GM23338 (cell line): Measurements from ENCODE around the gene KRIT1. TPM values are rescaled to one million over a fixed set of nuclear protein-coding genes. Genes with fewer than 3 reads are reported as not detected.
"Not testable (repeated sequence)": the region's sequence is repeated elsewhere in the genome, so short reads cannot be mapped to it uniquely, and the experiment has no call there.

Experiments
- ATAC-seq: fragments of 200-7000 bp; cut with Tn5 transposase; 3 replicates; pipeline ENCODE4 v1.9.1; 2020
- DNase-seq: peaks from one replicate; pipeline ENCODE4 v3.0.0-alpha.2; 2015; ENCODE audit warnings: low spot score
- H2AFZ ChIP-seq: fragments of 200-600 bp; sonication (generic); 2 replicates; pipeline ENCODE4 v1.8.0; 2016; ENCODE audit warnings: antibody characterized with exemption, mild to moderate bottlenecking, moderate library complexity
- H3F3A ChIP-seq: fragments of 200-600 bp; sonication (generic); replicated peaks from 2 replicates; pipeline ENCODE4 v1.8.0; 2017; ENCODE audit warnings: antibody characterized with exemption, mixed run types, low read depth
- H3K27ac ChIP-seq: fragments of 200-600 bp; sonication (generic); 2 replicates; pipeline ENCODE4 v1.6.1; 2016; ENCODE audit warnings: low read depth
- H3K27me3 ChIP-seq: fragments of 200-600 bp; sonication (generic); 2 replicates; pipeline ENCODE4 v1.8.0; 2016; ENCODE audit warnings: mild to moderate bottlenecking, mixed run types, moderate library complexity; ENCODE audit not compliant: insufficient read depth
- H3K36me3 ChIP-seq: fragments of 200-600 bp; sonication (generic); 2 replicates; pipeline ENCODE4 v1.8.0; 2016; ENCODE audit warnings: mild to moderate bottlenecking; ENCODE audit not compliant: insufficient read depth
- H3K4me1 ChIP-seq: fragments of 200-600 bp; sonication (generic); 2 replicates; pipeline ENCODE4 v1.8.0; 2016; ENCODE audit warnings: mild to moderate bottlenecking, moderate library complexity; ENCODE audit not compliant: insufficient read depth
- H3K4me2 ChIP-seq: fragments of 200-600 bp; sonication (generic); 2 replicates; pipeline ENCODE4 v1.7.1; 2017; ENCODE audit warnings: mixed run types
- H3K4me3 ChIP-seq: fragments of 200-600 bp; sonication (generic); 2 replicates; pipeline ENCODE4 v1.6.1; 2016; ENCODE audit warnings: mixed run types
- H3K79me2 ChIP-seq: fragments of 200-600 bp; sonication (generic); replicated peaks from 2 replicates; pipeline ENCODE4 v1.8.0; 2017; ENCODE audit warnings: mild to moderate bottlenecking; ENCODE audit not compliant: insufficient read depth
- H3K9me2 ChIP-seq: fragments of 200-600 bp; sonication (generic); 2 replicates; pipeline ENCODE4 v1.8.0; 2017; ENCODE audit not compliant: insufficient read depth
- H4K20me1 ChIP-seq: fragments of 200-600 bp; sonication (generic); replicated peaks from 2 replicates; pipeline ENCODE4 v1.8.0; 2017; ENCODE audit warnings: mild to moderate bottlenecking; ENCODE audit not compliant: insufficient read depth
- H3K27ac Mint-ChIP-seq: 2 replicates; pipeline ENCODE4 v1.8.0; 2020; ENCODE audit warnings: inconsistent platforms, mild to moderate bottlenecking, moderate library complexity, mixed read lengths
- H3K27me3 Mint-ChIP-seq: 3 replicates; pipeline ENCODE4 v1.8.0; 2022; ENCODE audit warnings: low read depth, mild to moderate bottlenecking, moderate library complexity, mixed read lengths, inconsistent platforms; ENCODE audit not compliant: insufficient read depth, poor library complexity
- H3K36me3 Mint-ChIP-seq: 3 replicates; pipeline ENCODE4 v1.8.0; 2021; ENCODE audit warnings: low read depth, mild to moderate bottlenecking, inconsistent platforms, moderate library complexity, mixed read lengths
- H3K4me1 Mint-ChIP-seq: 3 replicates; pipeline ENCODE4 v1.8.0; 2020; ENCODE audit warnings: mild to moderate bottlenecking, inconsistent platforms, mixed read lengths
- H3K4me3 Mint-ChIP-seq: 3 replicates; pipeline ENCODE4 v1.8.0; 2021; ENCODE audit warnings: moderate library complexity, mild to moderate bottlenecking, inconsistent platforms, mixed read lengths
- H3K9me3 Mint-ChIP-seq: 3 replicates; pipeline ENCODE4 v1.8.0; 2020; ENCODE audit warnings: moderate library complexity, mild to moderate bottlenecking, inconsistent platforms, mixed read lengths
- CREB1 ChIP-seq: fragments of 250-450 bp; sonication (Bioruptor Pico); IDR thresholded peaks from 2 replicates; pipeline ENCODE4 v1.5.0; 2020; ENCODE audit warnings: low read depth, mild to moderate bottlenecking, moderate library complexity
- JUNB ChIP-seq: IDR thresholded peaks from one replicate; pipeline ENCODE4 v1.6.1; 2016; ENCODE audit warnings: antibody characterized with exemption; ENCODE audit not compliant: unreplicated experiment
- NANOG ChIP-seq: IDR thresholded peaks from 2 replicates; pipeline ENCODE4 v1.6.1; 2016; ENCODE audit warnings: antibody characterized with exemption, borderline replicate concordance
- ZNF114 ChIP-seq: fragments of 250-450 bp; sonication (Bioruptor Pico); IDR thresholded peaks from 2 replicates; pipeline ENCODE4 v1.5.0; 2020; ENCODE audit warnings: mild to moderate bottlenecking, moderate library complexity
- polyA plus RNA-seq: library from polyadenylated mRNA; unstranded; fragments of >200 nt; fragmentation: Nextera tagmentation; extraction: Ambion mirVana; gene quantifications from 2 replicates; pipeline ENCODE4 v1.2.1, GENCODE V29; 2016
- total RNA-seq: library from RNA; depleted of rRNA; stranded (reverse); fragments of >200 nt; shearing (Covaris generic); gene quantifications from 2 replicates; pipeline ENCODE4 v1.2.3, GENCODE V29; 2014
- TF ChIP-seq, protein P1 (sequence below): IDR thresholded peaks from 2 replicates; pipeline ENCODE4 v1.6.1; 2016; ENCODE audit warnings: antibody characterized with exemption

The KRIT1 gene
- total and polyA plus RNA-seq, 2 experiments from 2014 or later, result 51.2 to 54.3 TPM

DNA sequence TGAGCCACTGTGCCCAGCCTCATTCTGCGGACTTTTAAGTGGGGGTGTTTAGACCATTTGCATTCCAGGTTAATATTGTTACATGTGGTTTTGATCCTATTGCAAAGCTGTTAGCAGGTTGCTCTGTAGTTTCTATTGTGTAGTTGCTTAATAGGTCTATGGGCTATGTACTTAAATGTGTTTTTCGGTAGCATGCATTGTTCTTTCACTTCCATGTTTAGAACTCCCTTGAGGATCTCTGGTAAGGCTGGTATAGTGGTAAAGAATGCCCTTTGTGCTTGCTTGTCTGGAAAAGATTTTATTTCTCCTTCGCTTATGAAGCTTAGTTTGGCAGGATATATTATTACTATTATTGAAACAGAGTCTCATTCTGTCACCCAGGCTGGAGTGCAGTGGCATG lies 53.4 kb downstream of the KRIT1 start:
- H3K4me2 ChIP-seq, result no peak overlapping the region
- no peaks in the 10 kb centered on the region for H3K4me1 Mint-ChIP-seq
- H3K4me3 ChIP-seq, result no peak overlapping the region
- H2AFZ ChIP-seq, result no peak overlapping the region
- H3K27me3 ChIP-seq, result no peaks in the 10 kb centered on the region
- peaks cover 6% of the 10 kb centered on the region; the same call in 1 of the 2 replicates for H3K36me3 ChIP-seq
- no peak overlapping the region for H3K4me3 Mint-ChIP-seq
- TF ChIP-seq NANOG (no peak), ZNF114 (no peak), JUNB (no peak), CREB1 (CRISPR knock-in tag) (no peak)
- TF ChIP-seq, protein P1, sequence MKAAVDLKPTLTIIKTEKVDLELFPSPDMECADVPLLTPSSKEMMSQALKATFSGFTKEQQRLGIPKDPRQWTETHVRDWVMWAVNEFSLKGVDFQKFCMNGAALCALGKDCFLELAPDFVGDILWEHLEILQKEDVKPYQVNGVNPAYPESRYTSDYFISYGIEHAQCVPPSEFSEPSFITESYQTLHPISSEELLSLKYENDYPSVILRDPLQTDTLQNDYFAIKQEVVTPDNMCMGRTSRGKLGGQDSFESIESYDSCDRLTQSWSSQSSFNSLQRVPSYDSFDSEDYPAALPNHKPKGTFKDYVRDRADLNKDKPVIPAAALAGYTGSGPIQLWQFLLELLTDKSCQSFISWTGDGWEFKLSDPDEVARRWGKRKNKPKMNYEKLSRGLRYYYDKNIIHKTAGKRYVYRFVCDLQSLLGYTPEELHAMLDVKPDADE, result no peak
- no peak overlapping the region for H3K27ac Mint-ChIP-seq
- ATAC-seq (no peak), DNase-seq (no peak)
- H3K36me3 Mint-ChIP-seq, result peaks cover 73% of the 10 kb centered on the region
- no peak overlapping the region for H3K27ac ChIP-seq
- no peaks in the 10 kb centered on the region for H3K4me1 ChIP-seq
- peaks cover 67% of the 10 kb centered on the region for H3K9me3 Mint-ChIP-seq
- peaks cover 18% of the 10 kb centered on the region for H3K27me3 Mint-ChIP-seq
- 0 out of 2 replicates have a peak, but pooled peaks cover 4% of the 10 kb centered on the region for H3K9me2 ChIP-seq
- H4K20me1 ChIP-seq, result no peaks in the 10 kb centered on the region
- H3F3A ChIP-seq, result no peaks in the 10 kb centered on the region
- no peaks in the 10 kb centered on the region for H3K79me2 ChIP-seq

- not testable (repeated sequence) for H2AFZ ChIP-seq, H3K4me1 ChIP-seq, H3K4me3 ChIP-seq, H4K20me1 ChIP-seq, H3K4me1 Mint-ChIP-seq, H3K4me3 Mint-ChIP-seq, H3K79me2 ChIP-seq, H3K27ac Mint-ChIP-seq, H3K27me3 ChIP-seq, H3K36me3 ChIP-seq, DNase-seq, H3F3A ChIP-seq, H3K9me2 ChIP-seq, H3K4me2 ChIP-seq, H3K27ac ChIP-seq, ATAC-seq
- Mint-ChIP-seq H3K27me3 (peaks cover 18% of the 10 kb centered on the region), H3K9me3 (peaks cover 76% of the 10 kb centered on the region), H3K36me3 (peaks cover 56% of the 10 kb centered on the region)
Measured at GRCh38 chr7:92189246-92189645, 56.5 kb downstream of the KRIT1 start.

DNA sequence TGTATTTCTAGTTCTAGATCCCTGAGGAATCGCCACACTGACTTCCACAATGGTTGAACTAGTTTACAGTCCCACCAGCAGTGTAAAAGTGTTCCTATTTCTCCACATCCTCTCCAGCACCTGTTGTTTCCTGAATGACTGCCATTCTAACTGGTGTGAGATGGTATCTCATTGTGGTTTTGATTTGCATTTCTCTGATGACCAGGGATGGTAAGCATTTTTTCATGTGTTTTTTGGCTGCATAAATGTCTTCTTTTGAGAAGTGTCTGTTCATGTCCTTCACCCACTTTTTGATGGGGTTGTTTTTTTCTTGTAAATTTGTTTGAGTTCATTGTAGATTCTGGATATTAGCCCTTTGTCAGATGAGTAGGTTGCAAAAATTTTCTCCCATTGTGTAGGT lies 61.4 kb downstream of the KRIT1 start:
- not testable (repeated sequence) for H3K4me2 ChIP-seq, H3K79me2 ChIP-seq, H3K4me1 ChIP-seq, H3K27me3 Mint-ChIP-seq, H3K4me3 Mint-ChIP-seq, H4K20me1 ChIP-seq, H3K27ac ChIP-seq, H3F3A ChIP-seq, H3K36me3 ChIP-seq, H3K27ac Mint-ChIP-seq, ATAC-seq, DNase-seq, H3K4me1 Mint-ChIP-seq, H2AFZ ChIP-seq, H3K9me2 ChIP-seq, H3K4me3 ChIP-seq
- H3K27me3 ChIP-seq, result peaks cover 16% of the 10 kb centered on the region
- Mint-ChIP-seq H3K36me3 (peaks cover 12% of the 10 kb centered on the region), H3K9me3 (peaks cover 44% of the 10 kb centered on the region)
